HepG2 (cell line): ENCODE measurements around the gene TTC39B.

Source experiments
- CCDC6 ChIP-seq: sonication (generic); formaldehyde crosslinking; IDR thresholded peaks from 2 replicates; pipeline ENCODE4 v1.8.1; 2022; ENCODE audit warnings: mild to moderate bottlenecking, missing genetic modification reagents, moderate library complexity
- FOXP1 ChIP-seq, 2 experiments: fragments of 450-650 bp in 1 of 2; IDR thresholded peaks; 2 replicates each; pipeline ENCODE4 v1.6.1; 2017 to 2018; ENCODE audit warnings: antibody characterized with exemption in 1 of 2
- NR3C1 ChIP-seq: sonication (generic); formaldehyde crosslinking; IDR thresholded peaks from 2 replicates; pipeline ENCODE4 v1.4.0; 2020; ENCODE audit warnings: missing genetic modification reagents
- ZNF138 ChIP-seq: sonication (generic); formaldehyde crosslinking; IDR thresholded peaks from 2 replicates; pipeline ENCODE4 v1.5.0; 2020; ENCODE audit warnings: mild to moderate bottlenecking, low read depth, missing genetic modification reagents
- ZNF256 ChIP-seq: sonication (generic); formaldehyde crosslinking; conservative IDR thresholded peaks from 2 replicates; pipeline ENCODE4 v1.4.0; 2020; ENCODE audit warnings: missing genetic modification reagents
- ZNF557 ChIP-seq: sonication (generic); formaldehyde crosslinking; IDR thresholded peaks from 2 replicates; pipeline ENCODE4 v1.4.0; 2020; ENCODE audit warnings: missing genetic modification reagents
- TF ChIP-seq, protein P1 (sequence below): IDR thresholded peaks from 2 replicates; pipeline ENCODE4 v1.6.1; 2012; ENCODE audit warnings: inconsistent platforms

DNA sequence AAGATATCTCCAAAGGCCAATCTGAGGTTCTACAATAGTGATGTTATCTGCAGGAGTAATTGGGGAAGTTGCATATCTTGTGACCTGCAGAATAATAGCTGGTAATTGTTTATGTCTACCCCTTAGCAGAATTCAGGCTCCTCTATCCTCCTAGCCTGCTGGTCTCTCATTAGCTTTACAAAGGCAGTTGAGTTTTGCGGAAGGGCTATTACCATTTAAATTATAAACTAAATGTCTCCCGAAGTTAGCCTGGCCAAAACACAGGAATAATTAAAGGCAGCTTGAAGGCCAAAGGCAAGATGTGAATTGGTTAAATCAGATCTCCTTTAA is 168.7 kb downstream of the TTC39B start:
- TF ChIP-seq FOXP1 (IDR thresholded peaks at IDR 0.05) (no peak), FOXP1 (CRISPR knock-in tag; IDR thresholded peaks at IDR 0.05) (no peak), ZNF138 (CRISPR knock-in tag) (no peak), CCDC6 (CRISPR knock-in tag) (no peak), ZNF557 (CRISPR knock-in tag) (no peak), ZNF256 (no peak), NR3C1 (no peak)
- TF ChIP-seq, protein P1, sequence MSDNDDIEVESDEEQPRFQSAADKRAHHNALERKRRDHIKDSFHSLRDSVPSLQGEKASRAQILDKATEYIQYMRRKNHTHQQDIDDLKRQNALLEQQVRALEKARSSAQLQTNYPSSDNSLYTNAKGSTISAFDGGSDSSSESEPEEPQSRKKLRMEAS, result no peak
